OCI-LY7 (cell line): ENCODE data around the gene DYNLL1. TPM values are rescaled to one million over a fixed set of nuclear protein-coding genes. Genes with fewer than 3 reads are reported as not detected.

Experiments
- BruUV-seq: library from RNA; stranded (reverse); fragments of 400-500 nt; replicated peaks from 2 replicates; lab custom pipeline; 2021; lab: Mats Ljungman, UMichigan
- CTCF ChIA-PET: fragments of 300-600 bp; sonication (Branson Sonifier 250); formaldehyde crosslinking; loops from one replicate; lab custom pipeline; 2022; ENCODE audit warnings: antibody characterized with exemption; ENCODE audit not compliant: unreplicated experiment; lab: Charles Lee
- POLR2A ChIA-PET: fragments of 300-600 bp; sonication (Branson Sonifier 250); formaldehyde crosslinking; loops from one replicate; lab custom pipeline; 2022; ENCODE audit warnings: antibody characterized with exemption; lab: Charles Lee
- DNase-seq: peaks from one replicate; pipeline ENCODE4 v3.0.0-alpha.2; 2015; ENCODE audit warnings: low spot score
- H2AFZ ChIP-seq: fragments of 200-600 bp; sonication (generic), shearing (Covaris generic); 2 replicates; pipeline ENCODE4 v1.6.1; 2014; ENCODE audit warnings: mild to moderate bottlenecking, antibody characterized with exemption, low read length, moderate library complexity
- H3K27ac ChIP-seq: fragments of 200-600 bp; sonication (generic); 2 replicates; pipeline ENCODE4 v1.5.1; 2014; ENCODE audit warnings: mixed run types, low read depth, mild to moderate bottlenecking, moderate library complexity, low read length, inconsistent platforms; ENCODE audit not compliant: poor library complexity, severe bottlenecking
- H3K36me3 ChIP-seq: fragments of 200-600 bp; sonication (generic); 2 replicates; pipeline ENCODE4 v1.6.1; 2014; ENCODE audit warnings: mild to moderate bottlenecking, antibody characterized with exemption, low read length, moderate library complexity, mixed read lengths; ENCODE audit not compliant: insufficient read depth
- H3K4me1 ChIP-seq: fragments of 200-600 bp; sonication (generic); 2 replicates; pipeline ENCODE4 v1.5.1; 2014; ENCODE audit warnings: mild to moderate bottlenecking, low read length; ENCODE audit not compliant: insufficient read depth, poor library complexity, severe bottlenecking
- H3K4me2 ChIP-seq: fragments of 200-600 bp; sonication (generic); 2 replicates; pipeline ENCODE4 v1.6.1; 2014; ENCODE audit warnings: mild to moderate bottlenecking, low read length
- H3K4me3 ChIP-seq: fragments of 200-600 bp; sonication (generic); 2 replicates; pipeline ENCODE4 v1.5.1; 2014; ENCODE audit warnings: mild to moderate bottlenecking, low read depth, low read length; ENCODE audit not compliant: poor library complexity, severe bottlenecking
- H3K79me2 ChIP-seq: fragments of 200-600 bp; sonication (generic); 2 replicates; pipeline ENCODE4 v1.6.1; 2016; ENCODE audit warnings: low read depth, mild to moderate bottlenecking, low read length, moderate library complexity, mixed read lengths; ENCODE audit not compliant: insufficient read depth
- H3K9me2 ChIP-seq: fragments of 200-600 bp; sonication (generic); 2 replicates; pipeline ENCODE4 v1.6.1; 2016; ENCODE audit warnings: mild to moderate bottlenecking, low read length, mixed read lengths; ENCODE audit not compliant: insufficient read depth
- H3K9me3 ChIP-seq: fragments of 200-600 bp; sonication (generic); 2 replicates; pipeline ENCODE4 v1.6.1; 2014; ENCODE audit warnings: mild to moderate bottlenecking, mixed run types, low read length, mixed read lengths
- H4K20me1 ChIP-seq: fragments of 200-600 bp; sonication (generic); 2 replicates; pipeline ENCODE4 v1.6.1; 2014; ENCODE audit warnings: mild to moderate bottlenecking, antibody characterized with exemption, low read length, moderate library complexity, mixed read lengths; ENCODE audit not compliant: insufficient read depth
- CTCF ChIP-seq: fragments of 200-600 bp; sonication (generic); conservative IDR thresholded peaks from 2 replicates; pipeline ENCODE4 v1.5.1; 2014; ENCODE audit warnings: mild to moderate bottlenecking, antibody characterized with exemption, low read length, moderate library complexity, mixed read lengths
- EZH2phosphoT487 ChIP-seq: fragments of 200-600 bp; sonication (generic); IDR thresholded peaks from 2 replicates; pipeline ENCODE4 v1.6.1; 2018; ENCODE audit warnings: low read depth, borderline replicate concordance, mild to moderate bottlenecking, mixed run types, antibody characterized with exemption, low read length, moderate library complexity, mixed read lengths
- intact Hi-C: fragments of 100-400 bp; cut with micrococcal nuclease; formaldehyde crosslinking; loops from one replicate; pipeline ENCODE4 v1.10.0; 2022; ENCODE audit not compliant: unreplicated experiment
- total RNA-seq, 2 experiments: library from RNA; depleted of rRNA in 1 of 2; stranded (reverse); fragments of >200 nt in 1 of 2; shearing (Covaris generic) in 1 of 2; gene quantifications; 2 replicates each; pipeline ENCODE4 v1.2.3, GENCODE V29; 2014 to 2022

The DYNLL1 gene
- total RNA-seq, 2 experiments from 2014 or later, result 321 to 400 TPM

GRCh38 chr12:120481022-120481767 lies 14.7 kb upstream of the DYNLL1 start:
- ChIA-PET CTCF (no interaction called here), POLR2A (interaction anchor here (1.0 kb wide), 1 partner anchor 13 kb away, joined by 4 read pairs; no protein-coding TSS in a partner anchor)
- H2AFZ ChIP-seq, result no peak overlapping the region
- no peak overlapping the region for H3K4me2 ChIP-seq
- H4K20me1 ChIP-seq, result no peaks in the 10 kb centered on the region
- intact Hi-C loops, result no loop called here
- peaks cover 3% of the 10 kb centered on the region for H3K4me1 ChIP-seq
- H3K9me3 ChIP-seq, result no peaks in the 10 kb centered on the region
- H3K9me2 ChIP-seq, result no peaks in the 10 kb centered on the region
- no TSS peak for BruUV-seq
- TF ChIP-seq EZH2phosphoT487, result no peak
- TF ChIP-seq CTCF, result no peak
- H3K36me3 ChIP-seq, result no peaks in the 10 kb centered on the region
- H3K79me2 ChIP-seq, result no peaks in the 10 kb centered on the region
- DNase-seq, result no peak
- no peak overlapping the region for H3K27ac ChIP-seq
- no peak overlapping the region for H3K4me3 ChIP-seq

- no peak overlapping the region for H3K27ac ChIP-seq
- ChIA-PET CTCF (no interaction called here), POLR2A (interaction anchor here (0.6 to 1.1 kb wide), 3 partner anchors 15 to 782 kb away, joined by 3 to 9 read pairs (median 3); no protein-coding TSS in a partner anchor)
- no peaks in the 10 kb centered on the region for H4K20me1 ChIP-seq
- no peaks in the 10 kb centered on the region for H3K9me2 ChIP-seq
- H3K4me1 ChIP-seq, result peaks cover 8% of the 10 kb centered on the region
- no TSS peak for BruUV-seq
- TF ChIP-seq EZH2phosphoT487 (no peak), CTCF (no peak)
- H2AFZ ChIP-seq, result no peak overlapping the region
- intact Hi-C loops, result no loop called here
- H3K4me3 ChIP-seq, result no peak overlapping the region
- no peaks in the 10 kb centered on the region for H3K36me3 ChIP-seq
- H3K4me2 ChIP-seq, result no peak overlapping the region
- DNase-seq, result no peak
- H3K79me2 ChIP-seq, result no peaks in the 10 kb centered on the region
- H3K9me3 ChIP-seq, result no peaks in the 10 kb centered on the region
Measured at GRCh38 chr12:120483621-120484020, 12.3 kb upstream of the DYNLL1 start.
